Measurements from ENCODE around the gene UNG. TPM values are rescaled to one million over a fixed set of nuclear protein-coding genes. Genes with fewer than 3 reads are reported as not detected.
A peak's percentile ranks its signal among the peaks of the same experiment; 100 is the strongest.

Gene UNG
- total and polyA plus RNA-seq, 9 of the 15 experiments (the other 6 are each of a cell fraction or from before 2014, with no cell fraction given) = 8.4 to 59.8 (median 41.0) TPM

GRCh38 chr12:109052414-109053323 is 44.7 kb upstream of the UNG start, which contains the start of gene USP30 (continued):
- no peak for TF ChIP-seq ZNF124 (CRISPR knock-in tag; IDR thresholded peaks at IDR 0.05)
- TF ChIP-seq SETDB1 (IDR thresholded peaks at IDR 0.05; ENCODE audit: low read length) = no peak
- TF ChIP-seq ELF1 (tag; IDR thresholded peaks at IDR 0.05) = peak; percentile 77; the same call in 1 of the 2 replicates
- peak; percentile 74; the same call in 1 of the 2 replicates for TF ChIP-seq RREB1 (CRISPR knock-in tag; IDR thresholded peaks at IDR 0.05)
- TF ChIP-seq THAP7 (CRISPR knock-in tag; IDR thresholded peaks at IDR 0.05) = peak; percentile 84
- peak; percentile 41; the same call in 1 of the 2 replicates for TF ChIP-seq BCOR (IDR thresholded peaks at IDR 0.05)
- 0 out of 2 replicates have a peak, but pooled peaks have one; percentile 30 for TF ChIP-seq NCOR1 (IDR thresholded peaks at IDR 0.05)
- no peak for TF ChIP-seq BRD9 (IDR thresholded peaks at IDR 0.05; ENCODE audit: low read depth, partially characterized antibody)
- TF ChIP-seq PBX2 (CRISPR knock-in tag; IDR thresholded peaks at IDR 0.05; ENCODE audit: low read depth) = no peak
- TF ChIP-seq PBX2 (tag; conservative IDR thresholded peaks at IDR 0.05; ENCODE audit: low read depth) = no peak
- 0 out of 2 replicates have a peak, but pooled peaks have one; percentile 31 for TF ChIP-seq LEF1 (IDR thresholded peaks at IDR 0.05)
- peak; percentile 62; the same call in 1 of the 2 replicates for TF ChIP-seq ZFP91 (CRISPR knock-in tag; IDR thresholded peaks at IDR 0.05)
- peak; percentile 100 for TF ChIP-seq GABPA (tag; conservative IDR thresholded peaks at IDR 0.05; ENCODE audit: low read depth)

Data from K562 (cell line).